K562 (cell line): Measurements from ENCODE around the gene ARHGAP9. TPM values are rescaled to one million over a fixed set of nuclear protein-coding genes. Genes with fewer than 3 reads are reported as not detected.

Source experiments
- BDP1 ChIP-seq: IDR thresholded peaks from 3 replicates; pipeline ENCODE4 v1.6.1; 2011; ENCODE audit not compliant: insufficient read length, insufficient read depth
- CCNT2 ChIP-seq: IDR thresholded peaks from 2 replicates; pipeline ENCODE4 v1.6.1; 2011; ENCODE audit warnings: borderline replicate concordance, low read depth, mild to moderate bottlenecking, moderate library complexity, mixed read lengths, low read length; ENCODE audit not compliant: insufficient read length; ENCODE audit errors: extremely low read depth
- MAFK ChIP-seq: IDR thresholded peaks from 2 replicates; pipeline ENCODE4 v1.6.1; 2011; ENCODE audit warnings: low read length, improper control_type of control experiment
- MTA2 ChIP-seq: fragments of 450-650 bp; IDR thresholded peaks from 2 replicates; pipeline ENCODE4 v1.6.1; 2016; ENCODE audit warnings: low read depth
- NBN ChIP-seq: fragments of 450-650 bp; IDR thresholded peaks from 2 replicates; pipeline ENCODE4 v1.6.1; 2016; ENCODE audit warnings: low read depth, mild to moderate bottlenecking
- RBM14 ChIP-seq: fragments of 200-400 bp; formaldehyde crosslinking; IDR thresholded peaks from 2 replicates; pipeline ENCODE4 v1.6.1; 2018; ENCODE audit warnings: low read depth, mild to moderate bottlenecking, low read length, moderate library complexity, borderline replicate concordance; ENCODE audit not compliant: insufficient read depth
- RFX5 ChIP-seq: IDR thresholded peaks from 2 replicates; pipeline ENCODE4 v1.6.1; 2011; ENCODE audit warnings: low read depth, mild to moderate bottlenecking, improper control_type of control experiment, low read length
- SREBF1 ChIP-seq: fragments of 150-350 bp; IDR thresholded peaks from 2 replicates; pipeline ENCODE4 v1.6.1; 2014; ENCODE audit warnings: antibody characterized with exemption, low read depth, low read length, borderline replicate concordance
- SRSF9 ChIP-seq: fragments of 200-400 bp; formaldehyde crosslinking; IDR thresholded peaks from 2 replicates; pipeline ENCODE4 v1.6.1; 2017; ENCODE audit warnings: low read depth, low read length, borderline replicate concordance
- ZNF24 ChIP-seq: fragments of 450-650 bp; IDR thresholded peaks from 2 replicates; pipeline ENCODE4 v1.6.1; 2016
- ZNF274 ChIP-seq: IDR thresholded peaks from 2 replicates; pipeline ENCODE4 v1.6.1; 2011; ENCODE audit warnings: low read depth, mild to moderate bottlenecking, low read length, moderate library complexity, borderline replicate concordance
- ZNF431 ChIP-seq: sonication (generic); formaldehyde crosslinking; IDR thresholded peaks from 2 replicates; pipeline ENCODE4 v1.8.0; 2022; ENCODE audit warnings: mild to moderate bottlenecking, missing genetic modification reagents
- ZNF436 ChIP-seq: fragments of 250-450, 450-650 bp; sonication (Bioruptor Pico); formaldehyde crosslinking; IDR thresholded peaks from 2 replicates; pipeline ENCODE4 v1.7.0; 2020; ENCODE audit warnings: mild to moderate bottlenecking
- ZNF76 ChIP-seq: fragments of 250-450 bp; sonication (Bioruptor Pico); IDR thresholded peaks from 2 replicates; pipeline ENCODE4 v1.4.0; 2020; ENCODE audit warnings: mild to moderate bottlenecking, moderate library complexity, borderline replicate concordance
- polyA plus RNA-seq, 8 experiments: library from polyadenylated mRNA; depleted of rRNA in 4 of 8; stranded (reverse) in 5 of 8; unstranded in 3 of 8; fragments of >200 nt; fragmentation: Nextera tagmentation in 2 of 8; fragmentation: Illumina TruSeq in 1 of 8; extraction: Ambion mirVana in 2 of 8; extraction: Trizol in 1 of 8; gene quantifications; 2 replicates each; pipeline versions ENCODE4 v1.2.1 to v1.2.3, GENCODE V29; 2011 to 2014; ENCODE audit warnings: inconsistent platforms in 1 of 8, missing spikeins in 1 of 8
- total RNA-seq, 7 experiments: library from RNA; depleted of rRNA in 6 of 7; stranded (reverse); fragments of >200 nt in 6 of 7; fragmentation: Illumina TruSeq in 2 of 7; extraction: Trizol in 2 of 7; gene quantifications; 2 replicates each; pipeline versions ENCODE4 v1.2.1 to v1.2.3, GENCODE V29; 2011 to 2021; ENCODE audit warnings: low replicate concordance in 1 of 7
- TF ChIP-seq, protein P1 (sequence below): fragments of 450-650 bp; IDR thresholded peaks from 2 replicates; pipeline ENCODE4 v1.6.1; 2016; ENCODE audit warnings: borderline replicate concordance
- TF ChIP-seq, protein P2 (sequence below): sonication (generic); formaldehyde crosslinking; IDR thresholded peaks from 2 replicates; pipeline ENCODE4 v1.8.1; 2023; ENCODE audit warnings: missing genetic modification reagents, mild to moderate bottlenecking, borderline replicate concordance
- TF ChIP-seq, protein P3 (sequence below): fragments of 250-450 bp; sonication (Bioruptor Pico); IDR thresholded peaks from 2 replicates; pipeline ENCODE4 v1.4.0; 2020; ENCODE audit warnings: mild to moderate bottlenecking, moderate library complexity
- TF ChIP-seq, protein P4 (sequence below): sonication (generic); formaldehyde crosslinking; IDR thresholded peaks from 2 replicates; pipeline ENCODE4 v1.9.0; 2022; ENCODE audit warnings: mild to moderate bottlenecking, missing genetic modification reagents

ARHGAP9 gene
- total and polyA plus RNA-seq, 9 of the 15 experiments (the other 6 are each of a cell fraction or from before 2014, with no cell fraction given): 1.5 to 10.2 (median 5.1) TPM

DNA sequence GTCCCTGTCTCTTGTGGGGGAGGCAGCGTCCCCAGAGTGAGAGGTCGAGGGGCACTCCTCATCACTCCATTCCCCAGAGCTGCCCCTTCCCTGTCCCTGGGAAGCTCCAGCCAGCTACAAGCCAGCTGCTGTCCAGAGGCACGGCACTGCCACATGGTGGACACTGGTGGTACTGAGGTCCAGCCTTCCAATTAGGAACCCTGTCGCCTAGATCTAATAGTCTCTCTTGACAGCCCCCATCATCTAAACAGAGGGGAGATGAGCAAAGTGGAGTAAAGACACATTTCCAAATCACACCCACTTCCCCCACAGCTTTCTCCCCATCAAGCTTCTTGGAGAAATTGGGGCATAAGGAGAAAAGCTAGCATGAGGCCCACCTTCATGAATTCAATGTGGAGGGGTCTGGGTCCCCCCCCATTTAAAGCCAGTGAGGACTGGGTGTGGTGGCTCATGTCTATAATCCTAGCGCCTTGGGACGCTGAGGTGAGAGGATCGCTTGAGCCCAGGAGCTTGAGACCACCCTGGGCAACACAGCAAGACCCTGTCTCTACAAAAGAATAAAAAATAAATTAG lies 26.6 kb downstream of the ARHGAP9 start (continued):
- TF ChIP-seq, protein P1, sequence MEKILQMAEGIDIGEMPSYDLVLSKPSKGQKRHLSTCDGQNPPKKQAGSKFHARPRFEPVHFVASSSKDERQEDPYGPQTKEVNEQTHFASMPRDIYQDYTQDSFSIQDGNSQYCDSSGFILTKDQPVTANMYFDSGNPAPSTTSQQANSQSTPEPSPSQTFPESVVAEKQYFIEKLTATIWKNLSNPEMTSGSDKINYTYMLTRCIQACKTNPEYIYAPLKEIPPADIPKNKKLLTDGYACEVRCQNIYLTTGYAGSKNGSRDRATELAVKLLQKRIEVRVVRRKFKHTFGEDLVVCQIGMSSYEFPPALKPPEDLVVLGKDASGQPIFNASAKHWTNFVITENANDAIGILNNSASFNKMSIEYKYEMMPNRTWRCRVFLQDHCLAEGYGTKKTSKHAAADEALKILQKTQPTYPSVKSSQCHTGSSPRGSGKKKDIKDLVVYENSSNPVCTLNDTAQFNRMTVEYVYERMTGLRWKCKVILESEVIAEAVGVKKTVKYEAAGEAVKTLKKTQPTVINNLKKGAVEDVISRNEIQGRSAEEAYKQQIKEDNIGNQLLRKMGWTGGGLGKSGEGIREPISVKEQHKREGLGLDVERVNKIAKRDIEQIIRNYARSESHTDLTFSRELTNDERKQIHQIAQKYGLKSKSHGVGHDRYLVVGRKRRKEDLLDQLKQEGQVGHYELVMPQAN: no peak
- TF ChIP-seq ZNF431 (no peak), MAFK (no peak), ZNF436 (CRISPR knock-in tag) (no peak), ZNF24 (no peak), CCNT2 (no peak), BDP1 (no peak), SREBF1 (no peak), RBM14 (no peak), MTA2 (no peak), RFX5 (no peak), ZNF274 (no peak), ZNF76 (CRISPR knock-in tag) (no peak), NBN (peak; percentile 52; the same call in 1 of the 2 replicates), SRSF9 (no peak)
- TF ChIP-seq, protein P2, sequence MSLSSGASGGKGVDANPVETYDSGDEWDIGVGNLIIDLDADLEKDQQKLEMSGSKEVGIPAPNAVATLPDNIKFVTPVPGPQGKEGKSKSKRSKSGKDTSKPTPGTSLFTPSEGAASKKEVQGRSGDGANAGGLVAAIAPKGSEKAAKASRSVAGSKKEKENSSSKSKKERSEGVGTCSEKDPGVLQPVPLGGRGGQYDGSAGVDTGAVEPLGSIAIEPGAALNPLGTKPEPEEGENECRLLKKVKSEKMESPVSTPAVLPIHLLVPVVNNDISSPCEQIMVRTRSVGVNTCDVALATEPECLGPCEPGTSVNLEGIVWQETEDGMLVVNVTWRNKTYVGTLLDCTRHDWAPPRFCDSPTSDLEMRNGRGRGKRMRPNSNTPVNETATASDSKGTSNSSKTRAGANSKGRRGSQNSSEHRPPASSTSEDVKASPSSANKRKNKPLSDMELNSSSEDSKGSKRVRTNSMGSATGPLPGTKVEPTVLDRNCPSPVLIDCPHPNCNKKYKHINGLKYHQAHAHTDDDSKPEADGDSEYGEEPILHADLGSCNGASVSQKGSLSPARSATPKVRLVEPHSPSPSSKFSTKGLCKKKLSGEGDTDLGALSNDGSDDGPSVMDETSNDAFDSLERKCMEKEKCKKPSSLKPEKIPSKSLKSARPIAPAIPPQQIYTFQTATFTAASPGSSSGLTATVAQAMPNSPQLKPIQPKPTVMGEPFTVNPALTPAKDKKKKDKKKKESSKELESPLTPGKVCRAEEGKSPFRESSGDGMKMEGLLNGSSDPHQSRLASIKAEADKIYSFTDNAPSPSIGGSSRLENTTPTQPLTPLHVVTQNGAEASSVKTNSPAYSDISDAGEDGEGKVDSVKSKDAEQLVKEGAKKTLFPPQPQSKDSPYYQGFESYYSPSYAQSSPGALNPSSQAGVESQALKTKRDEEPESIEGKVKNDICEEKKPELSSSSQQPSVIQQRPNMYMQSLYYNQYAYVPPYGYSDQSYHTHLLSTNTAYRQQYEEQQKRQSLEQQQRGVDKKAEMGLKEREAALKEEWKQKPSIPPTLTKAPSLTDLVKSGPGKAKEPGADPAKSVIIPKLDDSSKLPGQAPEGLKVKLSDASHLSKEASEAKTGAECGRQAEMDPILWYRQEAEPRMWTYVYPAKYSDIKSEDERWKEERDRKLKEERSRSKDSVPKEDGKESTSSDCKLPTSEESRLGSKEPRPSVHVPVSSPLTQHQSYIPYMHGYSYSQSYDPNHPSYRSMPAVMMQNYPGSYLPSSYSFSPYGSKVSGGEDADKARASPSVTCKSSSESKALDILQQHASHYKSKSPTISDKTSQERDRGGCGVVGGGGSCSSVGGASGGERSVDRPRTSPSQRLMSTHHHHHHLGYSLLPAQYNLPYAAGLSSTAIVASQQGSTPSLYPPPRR (CRISPR knock-in tag): 0 out of 2 replicates have a peak, but pooled peaks have one; percentile 31
- TF ChIP-seq, protein P3, sequence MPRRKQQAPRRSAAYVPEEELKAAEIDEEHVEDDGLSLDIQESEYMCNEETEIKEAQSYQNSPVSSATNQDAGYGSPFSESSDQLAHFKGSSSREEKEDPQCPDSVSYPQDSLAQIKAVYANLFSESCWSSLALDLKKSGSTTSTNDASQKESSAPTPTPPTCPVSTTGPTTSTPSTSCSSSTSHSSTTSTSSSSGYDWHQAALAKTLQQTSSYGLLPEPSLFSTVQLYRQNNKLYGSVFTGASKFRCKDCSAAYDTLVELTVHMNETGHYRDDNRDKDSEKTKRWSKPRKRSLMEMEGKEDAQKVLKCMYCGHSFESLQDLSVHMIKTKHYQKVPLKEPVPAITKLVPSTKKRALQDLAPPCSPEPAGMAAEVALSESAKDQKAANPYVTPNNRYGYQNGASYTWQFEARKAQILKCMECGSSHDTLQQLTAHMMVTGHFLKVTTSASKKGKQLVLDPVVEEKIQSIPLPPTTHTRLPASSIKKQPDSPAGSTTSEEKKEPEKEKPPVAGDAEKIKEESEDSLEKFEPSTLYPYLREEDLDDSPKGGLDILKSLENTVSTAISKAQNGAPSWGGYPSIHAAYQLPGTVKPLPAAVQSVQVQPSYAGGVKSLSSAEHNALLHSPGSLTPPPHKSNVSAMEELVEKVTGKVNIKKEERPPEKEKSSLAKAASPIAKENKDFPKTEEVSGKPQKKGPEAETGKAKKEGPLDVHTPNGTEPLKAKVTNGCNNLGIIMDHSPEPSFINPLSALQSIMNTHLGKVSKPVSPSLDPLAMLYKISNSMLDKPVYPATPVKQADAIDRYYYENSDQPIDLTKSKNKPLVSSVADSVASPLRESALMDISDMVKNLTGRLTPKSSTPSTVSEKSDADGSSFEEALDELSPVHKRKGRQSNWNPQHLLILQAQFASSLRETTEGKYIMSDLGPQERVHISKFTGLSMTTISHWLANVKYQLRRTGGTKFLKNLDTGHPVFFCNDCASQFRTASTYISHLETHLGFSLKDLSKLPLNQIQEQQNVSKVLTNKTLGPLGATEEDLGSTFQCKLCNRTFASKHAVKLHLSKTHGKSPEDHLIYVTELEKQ (CRISPR knock-in tag): no peak
- TF ChIP-seq, protein P4, sequence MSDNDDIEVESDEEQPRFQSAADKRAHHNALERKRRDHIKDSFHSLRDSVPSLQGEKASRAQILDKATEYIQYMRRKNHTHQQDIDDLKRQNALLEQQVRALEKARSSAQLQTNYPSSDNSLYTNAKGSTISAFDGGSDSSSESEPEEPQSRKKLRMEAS (CRISPR knock-in tag): peak; percentile 61
